Breast epithelium (tissue), 4 donors: Measurements from ENCODE around the gene NBEAL1. TPM values are rescaled to one million over a fixed set of nuclear protein-coding genes. Genes with fewer than 3 reads are reported as not detected.
"Not testable (repeated sequence)": the region's sequence is repeated elsewhere in the genome, so short reads cannot be mapped to it uniquely, and the experiment has no call there.

ENCODE experiments used
- DNase-seq, 2 donors: peaks; one replicate each; pipeline ENCODE4 v3.0.0-alpha.2; 2019; ENCODE audit warnings: low spot score in 2 of 2
- H3K27ac ChIP-seq, 2 donors: fragments of 200-600 bp; sonication (generic) in 1 of 2; one replicate each; pipeline ENCODE4 v1.5.1; 2016 to 2019; ENCODE audit warnings: mild to moderate bottlenecking in 1 of 2
- H3K27me3 ChIP-seq, 2 donors: fragments of 200-600 bp; sonication (generic) in 1 of 2; one replicate each; pipeline versions ENCODE4 v1.5.1 to v1.6.0; 2017 to 2019; ENCODE audit warnings: control low read depth in 1 of 2, mild to moderate bottlenecking in 1 of 2
- H3K36me3 ChIP-seq: fragments of 200-600 bp; one replicate; pipeline ENCODE4 v1.5.1; 2019
- H3K4me1 ChIP-seq, 2 donors: fragments of 200-600 bp; sonication (generic); one replicate each; pipeline ENCODE4 v1.5.1; 2016 to 2019; ENCODE audit warnings: control low read depth in 1 of 2
- H3K4me3 ChIP-seq, 3 donors: fragments of 200-600 bp; sonication (generic); 1 replicate in 2 of 3; 2 replicates in 1 of 3; pipeline ENCODE4 v1.5.1; 2016 to 2019; ENCODE audit warnings: mild to moderate bottlenecking in 3 of 3, moderate library complexity in 2 of 3
- H3K9me3 ChIP-seq, 2 donors: fragments of 200-600 bp; sonication (generic) in 1 of 2; one replicate each; pipeline ENCODE4 v1.5.1; 2016 to 2019; ENCODE audit warnings: control low read depth in 1 of 2
- CTCF ChIP-seq, 3 donors: fragments of 450-650 bp; IDR thresholded peaks; one replicate each; pipeline ENCODE4 v1.5.1; 2016 to 2017; ENCODE audit warnings: antibody characterized with exemption in 3 of 3, mild to moderate bottlenecking in 3 of 3, moderate library complexity in 3 of 3
- POLR2A ChIP-seq: fragments of 450-650 bp; IDR thresholded peaks from one replicate; pipeline ENCODE4 v1.6.1; 2016; ENCODE audit warnings: antibody characterized with exemption, mild to moderate bottlenecking, moderate library complexity
- POLR2AphosphoS5 ChIP-seq, 3 donors: sonication (generic); formaldehyde crosslinking; IDR thresholded peaks; one replicate each; pipeline ENCODE4 v1.6.1; 2017; ENCODE audit warnings: antibody characterized with exemption in 3 of 3
- intact Hi-C: fragments of 100-400 bp; cut with DNase I; formaldehyde crosslinking; loops from one replicate; pipeline ENCODE4 v1.15.1; 2023; ENCODE audit warnings: low total_unique reads
- total RNA-seq, 3 donors: library from RNA; depleted of rRNA; stranded (reverse); fragments of >200 nt; gene quantifications; one replicate each; pipeline ENCODE4 v1.1.0, GENCODE V29; 2016

The NBEAL1 gene
- total RNA-seq, 3 donors from 2014 or later, result 34.7 to 84.3 (median 64.9) TPM

GRCh38 chr2:203083328-203083727 lies 68.7 kb downstream of the NBEAL1 start:
- intact Hi-C loops, result no loop called here
- TF ChIP-seq POLR2A (no peak), CTCF (IDR thresholded peaks at IDR 0.05) (no peak), POLR2AphosphoS5 (IDR thresholded peaks at IDR 0.05) (no peak)
- Histone ChIP-seq H3K4me1 (no peaks in the 10 kb centered on the region), H3K27ac (no peak overlapping the region), H3K4me3 (no peak overlapping the region), H3K36me3 (no peaks in the 10 kb centered on the region), H3K27me3 (no peaks in the 10 kb centered on the region), H3K9me3 (no peaks in the 10 kb centered on the region)
- DNase-seq, result no peak

- H3K4me1 ChIP-seq, H3K4me3 ChIP-seq, DNase-seq, H3K27ac ChIP-seq, H3K9me3 ChIP-seq, H3K27me3 ChIP-seq, intact Hi-C loops, H3K36me3 ChIP-seq: not testable (repeated sequence)
Measured at GRCh38 chr2:203086381-203086780, 71.7 kb downstream of the NBEAL1 start.

- H3K27me3 ChIP-seq, intact Hi-C loops, H3K9me3 ChIP-seq, H3K27ac ChIP-seq, DNase-seq, H3K4me1 ChIP-seq, H3K36me3 ChIP-seq, H3K4me3 ChIP-seq: not testable (repeated sequence)
Measured at GRCh38 chr2:203090721-203091120, 76.0 kb downstream of the NBEAL1 start.

- Histone ChIP-seq H3K36me3 (no peaks in the 10 kb centered on the region), H3K4me1 (no peaks in the 10 kb centered on the region), H3K27me3 (no peaks in the 10 kb centered on the region), H3K4me3 (no peak overlapping the region), H3K9me3 (no peaks in the 10 kb centered on the region), H3K27ac (no peak overlapping the region)
- DNase-seq, result no peak
- TF ChIP-seq POLR2AphosphoS5 (IDR thresholded peaks at IDR 0.05), result no peak
- intact Hi-C loops, result no loop called here
Measured at GRCh38 chr2:203097735-203098134, 83.1 kb downstream of the NBEAL1 start.

- H3K36me3 ChIP-seq, H3K4me3 ChIP-seq, H3K27ac ChIP-seq, H3K27me3 ChIP-seq, intact Hi-C loops, H3K4me1 ChIP-seq, DNase-seq: not testable (repeated sequence)
- H3K9me3 ChIP-seq, result peaks cover 8 to 14% of the 10 kb centered on the region in 2 donors
Measured at GRCh38 chr2:203102357-203102756, 87.7 kb downstream of the NBEAL1 start.

- H3K4me3 ChIP-seq, result no peak overlapping the region
- intact Hi-C loops, result no loop called here
- H3K36me3 ChIP-seq, result no peaks in the 10 kb centered on the region
- no peak for TF ChIP-seq POLR2A
- TF ChIP-seq CTCF (IDR thresholded peaks at IDR 0.05), result no peak
- no peak for TF ChIP-seq POLR2AphosphoS5 (IDR thresholded peaks at IDR 0.05)
- no peak for DNase-seq
- no peaks in the 10 kb centered on the region for H3K4me1 ChIP-seq
- H3K27me3 ChIP-seq, result no peaks in the 10 kb centered on the region
- no peak overlapping the region for H3K27ac ChIP-seq
- H3K9me3 ChIP-seq, result peaks cover 8 to 14% of the 10 kb centered on the region in 2 donors
Measured at GRCh38 chr2:203104273-203104672, 89.6 kb downstream of the NBEAL1 start.

GRCh38 chr2:203105996-203106395 lies 91.3 kb downstream of the NBEAL1 start:
- no peak for DNase-seq
- Histone ChIP-seq H3K27me3 (no peaks in the 10 kb centered on the region), H3K27ac (no peak overlapping the region), H3K4me1 (no peaks in the 10 kb centered on the region), H3K36me3 (no peaks in the 10 kb centered on the region), H3K9me3 (peaks cover 8 to 14% of the 10 kb centered on the region in 2 donors), H3K4me3 (no peak overlapping the region)
- intact Hi-C loops, result no loop called here
- TF ChIP-seq CTCF (IDR thresholded peaks at IDR 0.05) (no peak), POLR2A (no peak), POLR2AphosphoS5 (IDR thresholded peaks at IDR 0.05) (no peak)

- intact Hi-C loops, H3K36me3 ChIP-seq, DNase-seq, H3K27me3 ChIP-seq, H3K9me3 ChIP-seq, H3K27ac ChIP-seq, H3K4me3 ChIP-seq, H3K4me1 ChIP-seq: not testable (repeated sequence)
Measured at GRCh38 chr2:203110496-203110895, 95.8 kb downstream of the NBEAL1 start.
